ENCODE data around the gene GNA15.
A peak's percentile ranks its signal among the peaks of the same experiment; 100 is the strongest.
"Not testable (repeated sequence)": the region's sequence is repeated elsewhere in the genome, so short reads cannot be mapped to it uniquely, and the experiment has no call there.

Gene GNA15

DNA sequence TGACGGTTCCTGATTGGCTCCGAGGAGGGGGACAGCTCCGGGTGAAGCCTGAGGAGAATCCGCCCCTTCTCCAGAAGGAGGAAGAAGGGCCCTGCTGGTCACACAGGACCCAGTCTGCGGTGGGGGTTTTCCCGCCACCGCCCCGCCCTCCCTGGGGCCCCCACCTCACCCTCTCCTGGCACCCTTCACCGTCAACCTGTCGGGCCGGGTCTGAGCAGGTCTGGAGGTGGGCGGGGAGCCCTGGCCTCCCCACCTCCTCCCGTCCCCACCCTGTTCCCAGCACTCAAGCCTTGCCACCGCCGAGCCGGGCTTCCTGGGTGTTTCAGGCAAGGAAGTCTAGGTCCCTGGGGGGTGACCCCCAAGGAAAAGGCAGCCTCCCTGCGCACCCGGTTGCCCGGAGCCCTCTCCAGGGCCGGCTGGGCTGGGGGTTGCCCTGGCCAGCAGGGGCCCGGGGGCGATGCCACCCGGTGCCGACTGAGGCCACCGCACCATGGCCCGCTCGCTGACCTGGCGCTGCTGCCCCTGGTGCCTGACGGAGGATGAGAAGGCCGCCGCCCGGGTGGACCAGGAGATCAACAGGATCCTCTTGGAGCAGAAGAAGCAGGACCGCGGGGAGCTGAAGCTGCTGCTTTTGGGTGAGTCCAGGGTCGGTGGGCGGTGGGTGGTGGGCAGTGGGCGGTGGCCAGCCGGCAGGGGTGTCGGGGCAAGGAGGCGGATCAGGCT lies at the start of gene GNA15:
Gene GNA15, plus strand, starts transcription at position 73 of the 723 bp plus-strand sequence. Its CDS starts 418 bp downstream, at position 491.
- DNase-seq: no peak

GRCh38 chr19:3087769-3088168 lies 48.1 kb upstream of the GNA15 start:
- no peak for DNase-seq

DNA sequence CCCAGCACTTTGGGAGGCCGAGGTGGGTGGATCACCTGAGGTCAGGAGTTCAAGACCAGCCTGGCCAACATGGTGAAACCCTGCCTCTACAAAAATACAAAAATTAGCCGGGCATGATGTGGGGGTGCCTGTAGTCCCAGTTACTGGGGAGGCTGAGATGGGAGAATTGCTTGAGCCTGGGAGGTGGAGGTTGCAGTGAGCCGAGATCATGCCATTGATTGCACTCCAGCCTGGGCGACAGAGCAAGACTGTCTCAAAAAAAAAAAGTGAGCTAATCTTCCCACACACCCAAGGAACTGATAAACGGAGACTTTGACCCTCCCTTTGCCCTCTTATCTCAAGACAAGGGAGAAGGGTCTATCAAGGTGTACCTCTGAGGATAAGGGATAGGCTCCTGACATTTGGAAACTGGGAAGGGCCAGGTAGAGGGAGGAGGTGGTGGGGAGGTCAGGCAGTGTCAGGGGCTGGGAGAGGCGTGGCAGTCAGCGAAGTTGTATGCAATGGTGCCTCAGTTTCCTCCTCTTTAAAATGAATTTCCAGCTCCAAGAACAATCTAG lies 46.5 kb upstream of the GNA15 start:
- DNase-seq: not testable (repeated sequence)

GRCh38 chr19:3094601-3095440 lies 41.0 kb upstream of the GNA15 start:
- DNase-seq: no peak

DNA sequence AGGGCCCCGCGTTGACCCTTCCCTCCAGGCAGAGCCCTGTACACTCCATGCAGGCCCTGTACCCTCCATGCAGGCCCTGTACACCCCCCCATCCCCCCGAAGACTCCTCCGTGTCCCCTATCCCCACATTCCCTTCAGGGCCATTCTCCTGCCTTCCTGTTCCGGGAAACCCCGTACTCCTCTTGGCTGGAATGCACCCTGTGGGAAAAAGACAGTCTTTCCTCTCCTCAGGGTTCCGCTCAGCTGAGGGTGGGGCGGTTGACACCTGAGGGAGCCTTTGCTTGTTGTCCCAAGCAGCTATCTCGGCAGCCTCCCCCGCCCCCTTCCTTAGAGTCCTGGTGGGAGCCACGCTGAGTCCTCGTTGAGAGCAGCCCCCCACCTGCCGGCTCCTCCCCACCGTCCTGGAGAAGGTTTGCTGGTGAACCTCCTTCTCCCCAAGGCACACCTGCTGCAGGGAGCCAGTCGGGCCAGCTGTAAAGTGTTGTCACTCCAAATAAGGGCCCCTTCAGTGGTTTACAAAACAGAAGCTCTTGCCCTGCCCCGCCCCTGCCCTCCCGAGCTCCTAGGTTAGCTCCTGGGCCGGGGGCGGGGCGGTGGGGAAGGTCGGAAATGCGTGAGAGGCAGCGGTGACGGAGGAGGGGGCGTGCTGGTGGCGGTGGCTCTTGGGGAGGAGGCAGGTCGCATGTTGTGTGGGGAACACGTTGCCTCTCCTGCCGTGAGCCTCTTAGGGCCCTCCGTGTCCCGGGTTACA lies 40.2 kb upstream of the GNA15 start:
- no peak for DNase-seq

GRCh38 chr19:3096267-3096901 lies 39.4 kb upstream of the GNA15 start:
- DNase-seq: no peak

GRCh38 chr19:3096902-3097326 lies 38.9 kb upstream of the GNA15 start:
- DNase-seq: no peak

DNA sequence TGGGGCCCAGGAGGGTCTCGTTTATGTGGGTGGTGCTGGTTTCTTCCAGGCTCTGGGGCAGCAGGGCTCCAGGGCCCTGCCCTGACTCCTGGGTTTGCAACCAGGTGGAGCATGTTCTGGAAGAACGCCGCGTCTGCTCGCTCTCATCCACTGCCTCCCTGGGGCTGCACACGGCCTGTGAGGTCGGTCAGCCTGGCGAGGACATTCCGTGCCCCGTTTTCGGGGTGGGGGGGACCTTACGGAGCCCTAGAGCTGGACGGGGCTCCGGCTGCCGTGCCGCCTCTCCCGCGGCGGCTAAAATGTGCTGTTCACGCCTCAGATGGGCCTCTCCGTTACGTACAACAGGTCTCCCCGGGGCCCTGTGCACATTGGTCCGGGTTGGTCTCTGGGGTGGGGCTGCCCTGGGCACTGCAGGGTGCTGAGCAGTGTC lies 38.4 kb upstream of the GNA15 start:
- DNase-seq: peak in 1 of 2 experiments; percentile 41

GRCh38 chr19:3098141-3098514 lies 37.7 kb upstream of the GNA15 start:
- DNase-seq: no peak

DNA sequence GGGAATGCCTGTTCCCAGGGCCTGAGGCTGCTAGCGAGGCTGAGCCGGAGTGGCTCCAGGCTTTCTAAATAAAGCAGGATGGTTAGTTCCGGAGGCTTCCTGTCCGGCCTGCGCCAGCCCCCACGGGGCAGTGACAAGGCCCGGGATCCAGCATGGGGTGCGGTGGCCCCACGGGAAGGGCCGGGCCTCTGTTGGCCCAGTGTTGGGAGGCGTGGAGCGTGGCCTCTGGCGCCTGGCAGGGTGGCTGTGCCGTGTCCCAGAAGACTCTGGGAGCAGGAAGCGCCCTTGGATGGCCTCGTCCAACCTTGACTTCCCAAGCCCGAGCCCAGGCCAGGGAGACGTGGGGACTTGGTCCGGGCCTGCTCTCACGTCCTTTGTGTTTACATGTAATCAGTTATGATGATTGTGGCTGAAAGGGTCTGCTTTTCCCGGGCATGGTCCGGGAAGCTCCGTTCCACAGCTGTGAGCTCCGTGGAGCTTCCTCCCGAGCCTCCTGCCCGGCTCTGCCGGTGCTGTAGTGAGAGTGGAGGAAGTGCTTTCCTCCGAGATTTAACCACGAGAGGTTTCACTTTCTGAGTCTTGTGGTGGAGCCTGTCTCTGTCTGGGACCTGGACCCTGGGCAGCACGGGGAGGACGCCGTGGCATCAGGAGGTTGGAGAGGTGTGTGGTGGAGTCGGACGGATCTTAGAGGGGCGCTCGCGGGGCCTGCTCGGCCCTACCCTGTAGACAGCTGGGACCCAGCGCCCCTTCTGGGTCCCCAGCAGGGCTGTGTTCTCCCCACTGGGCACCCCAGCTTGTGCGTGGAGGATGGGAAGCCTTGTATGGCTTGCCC lies 37.1 kb upstream of the GNA15 start:
- DNase-seq: no peak

DNA sequence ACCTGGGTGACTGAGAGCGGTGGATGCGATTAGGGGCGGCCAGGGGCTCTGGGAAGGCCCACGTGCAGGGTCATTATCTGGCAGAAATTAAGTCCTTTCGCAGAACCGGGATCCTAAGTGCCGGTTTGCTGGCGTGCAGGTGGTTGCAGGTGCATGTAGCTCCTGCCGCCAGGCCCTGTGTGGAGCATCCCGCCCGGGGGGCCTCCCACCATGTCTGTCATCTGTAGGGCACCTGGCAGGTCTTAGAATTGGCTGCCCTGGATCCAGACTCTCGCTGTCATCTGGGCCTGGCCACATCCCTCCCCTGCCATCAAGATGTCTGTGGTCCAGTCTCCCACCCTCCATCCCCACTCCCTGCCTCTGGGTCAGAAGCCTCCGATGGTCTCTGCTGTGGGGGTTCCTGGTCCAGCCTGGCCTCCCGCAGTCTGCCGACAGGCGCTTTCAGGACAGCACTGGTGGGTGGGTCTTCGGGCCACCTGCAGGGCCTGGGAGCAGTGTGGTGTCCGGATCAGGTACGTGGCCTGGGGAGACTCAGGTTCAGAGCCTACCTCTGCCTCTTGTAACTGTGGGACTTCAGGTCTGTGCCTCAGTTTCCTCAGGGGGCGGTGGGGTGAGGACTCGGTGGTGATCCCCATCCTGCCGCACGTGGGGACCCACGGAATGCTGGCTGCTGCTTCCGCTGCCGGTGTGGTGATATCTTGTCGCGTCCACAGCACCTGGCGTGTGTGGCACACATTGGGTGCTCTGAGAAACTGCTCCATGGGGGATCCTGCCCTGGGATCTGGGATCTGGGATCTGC lies 36.3 kb upstream of the GNA15 start:
- DNase-seq: no peak

DNA sequence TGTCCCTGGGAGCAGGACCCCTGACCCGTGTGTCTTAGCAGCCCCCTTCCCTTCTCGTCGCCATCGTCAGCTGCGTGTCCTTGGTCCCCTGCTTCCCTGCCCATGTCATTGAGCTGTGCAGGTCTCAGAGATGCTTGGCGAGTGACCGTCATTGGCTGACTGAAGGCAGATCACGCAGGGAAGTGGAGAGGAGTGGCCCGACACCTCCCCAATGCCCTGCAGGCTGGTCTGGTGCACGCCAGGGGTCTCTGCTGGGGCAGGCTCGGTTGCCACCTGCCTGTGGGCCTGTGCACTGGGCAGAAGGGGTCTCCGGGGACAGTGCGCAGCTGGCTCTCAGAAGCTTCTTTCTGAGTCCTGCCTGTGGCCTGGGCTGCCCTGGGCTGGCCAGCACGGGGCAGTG lies 35.5 kb upstream of the GNA15 start:
- peak in 1 of 2 experiments; percentile 25 for DNase-seq

GRCh38 chr19:3100747-3101730 lies 34.8 kb upstream of the GNA15 start:
- DNase-seq: no peak

- no peak for DNase-seq
Measured at GRCh38 chr19:3102239-3103140, 33.3 kb upstream of the GNA15 start.

- no peak for DNase-seq
Measured at GRCh38 chr19:3104708-3104983, 31.2 kb upstream of the GNA15 start.

DNA sequence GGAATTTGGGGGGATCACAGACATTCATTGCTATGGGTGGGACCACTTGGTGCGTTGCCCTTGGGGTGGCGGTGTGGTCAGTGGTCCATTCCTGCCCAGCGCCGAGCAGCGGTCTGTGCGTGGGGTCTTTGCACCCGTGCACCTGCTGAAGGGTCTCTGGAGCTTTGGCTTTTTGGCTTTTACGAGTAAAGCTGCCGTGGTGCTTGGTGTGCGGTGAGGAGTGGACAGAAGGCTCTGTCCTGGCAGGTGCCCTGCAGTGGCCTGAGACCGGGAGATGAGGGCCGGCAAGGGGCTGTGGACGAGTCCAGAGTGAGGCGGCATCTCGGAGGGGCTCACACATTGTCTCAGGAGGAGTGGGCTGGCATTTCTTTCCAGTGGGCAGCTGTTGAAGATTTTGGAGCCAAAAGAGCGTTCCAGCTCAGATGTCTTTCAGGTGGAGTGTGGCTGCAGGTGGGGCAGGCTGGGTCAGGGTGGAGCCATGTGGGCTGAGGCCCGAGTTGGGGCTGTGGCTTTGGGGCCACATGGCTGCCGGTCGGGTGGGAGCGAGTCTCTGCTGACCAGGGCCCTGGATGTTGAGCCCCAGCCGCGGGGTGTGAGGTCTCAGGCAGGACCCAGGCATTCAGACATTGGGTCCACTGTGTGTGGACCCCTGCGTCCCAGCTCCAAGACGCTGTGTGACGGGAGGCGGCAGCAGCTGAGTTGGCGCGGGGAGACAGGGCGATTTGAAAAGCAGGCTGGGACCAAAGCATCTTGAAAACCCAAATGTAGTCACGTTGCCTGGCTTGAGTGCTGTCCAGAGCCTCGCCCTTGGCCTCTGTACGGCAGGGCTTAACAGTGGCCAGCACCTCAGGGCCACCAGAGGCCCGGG lies 30.0 kb upstream of the GNA15 start:
- no peak for DNase-seq

DNA sequence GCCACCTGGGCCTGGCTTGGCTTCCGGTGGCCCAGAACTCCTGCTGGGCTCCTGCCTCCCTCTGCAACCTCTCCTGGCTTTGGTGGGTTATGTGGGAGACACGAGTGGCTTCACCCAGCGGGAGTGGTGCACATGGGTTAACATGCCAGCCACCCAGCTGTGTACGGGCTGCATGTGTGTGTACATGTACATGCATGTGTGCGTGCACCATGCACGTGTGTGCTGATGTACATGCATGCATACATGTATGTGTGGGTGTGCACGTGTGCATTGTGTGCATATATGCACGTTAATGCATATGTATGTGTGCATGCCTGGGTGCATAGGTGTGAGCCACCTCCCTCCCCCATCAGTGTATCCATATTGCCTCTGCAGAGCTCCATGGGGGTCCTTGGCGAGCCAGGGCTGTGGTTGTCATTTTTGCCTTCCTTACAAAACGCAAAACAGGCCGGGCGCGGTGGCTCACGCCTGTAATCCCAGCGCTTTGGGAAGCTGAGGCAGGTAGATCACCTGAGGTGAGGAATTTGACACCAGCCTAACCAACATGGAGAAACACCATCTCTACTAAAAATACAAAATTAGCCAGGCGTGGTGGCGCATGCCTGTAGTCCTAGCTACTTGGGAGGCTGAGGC lies 29.2 kb upstream of the GNA15 start:
- DNase-seq: no peak

Measured in cerebellar nuclear complex (tissue), 1 donor.